ENCODE results near the gene CLTCL1. TPM values are rescaled to one million over a fixed set of nuclear protein-coding genes. Genes with fewer than 3 reads are reported as not detected.
"Not testable (repeated sequence)": the region's sequence is repeated elsewhere in the genome, so short reads cannot be mapped to it uniquely, and the experiment has no call there.

CLTCL1 gene
- total and polyA plus RNA-seq, 4 donors = 12.3 to 20.9 (median 15.7) TPM

DNA sequence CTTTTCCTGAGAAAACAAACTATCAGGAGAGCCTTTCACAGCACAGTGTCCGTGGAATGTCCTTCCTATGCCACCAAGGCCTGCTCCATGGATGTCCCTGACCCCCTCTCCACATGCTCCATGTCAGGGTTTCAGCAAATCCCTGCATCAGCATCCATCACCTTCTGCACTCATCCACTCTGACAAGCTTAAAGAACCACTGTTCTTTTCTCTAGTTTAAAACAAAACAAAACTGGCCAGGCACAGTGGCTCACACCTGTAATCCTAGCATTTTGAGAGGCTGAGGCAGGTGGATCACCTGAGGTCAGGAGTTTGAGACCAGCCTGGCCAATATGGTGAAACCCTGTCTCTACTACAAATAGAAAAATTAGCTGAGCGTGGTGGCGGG, 88.7 kb downstream of the CLTCL1 start:
- not testable (repeated sequence) for H3K4me1 ChIP-seq (ENCODE audit: control insufficient read depth, insufficient read depth, low read length); DNase-seq (ENCODE audit: low read depth in 4 of 6, low spot score in 6 of 6); H3K4me3 ChIP-seq (ENCODE audit: low read depth, low read length); H3K27ac ChIP-seq (ENCODE audit: low read depth, low read length); H3K27me3 ChIP-seq (ENCODE audit: control insufficient read depth, insufficient read depth, low read length); H3K9me3 ChIP-seq (ENCODE audit: control insufficient read depth, insufficient read depth, low read length)
- 89% methylated on average over 3 of the region's 3 CpGs for whole genome bisulfite sequencing (ENCODE audit: insufficient coverage)
- H3K36me3 ChIP-seq (ENCODE audit: control insufficient read depth, insufficient read depth, low read length) = peaks cover 19% of the 10 kb centered on the region

DNA sequence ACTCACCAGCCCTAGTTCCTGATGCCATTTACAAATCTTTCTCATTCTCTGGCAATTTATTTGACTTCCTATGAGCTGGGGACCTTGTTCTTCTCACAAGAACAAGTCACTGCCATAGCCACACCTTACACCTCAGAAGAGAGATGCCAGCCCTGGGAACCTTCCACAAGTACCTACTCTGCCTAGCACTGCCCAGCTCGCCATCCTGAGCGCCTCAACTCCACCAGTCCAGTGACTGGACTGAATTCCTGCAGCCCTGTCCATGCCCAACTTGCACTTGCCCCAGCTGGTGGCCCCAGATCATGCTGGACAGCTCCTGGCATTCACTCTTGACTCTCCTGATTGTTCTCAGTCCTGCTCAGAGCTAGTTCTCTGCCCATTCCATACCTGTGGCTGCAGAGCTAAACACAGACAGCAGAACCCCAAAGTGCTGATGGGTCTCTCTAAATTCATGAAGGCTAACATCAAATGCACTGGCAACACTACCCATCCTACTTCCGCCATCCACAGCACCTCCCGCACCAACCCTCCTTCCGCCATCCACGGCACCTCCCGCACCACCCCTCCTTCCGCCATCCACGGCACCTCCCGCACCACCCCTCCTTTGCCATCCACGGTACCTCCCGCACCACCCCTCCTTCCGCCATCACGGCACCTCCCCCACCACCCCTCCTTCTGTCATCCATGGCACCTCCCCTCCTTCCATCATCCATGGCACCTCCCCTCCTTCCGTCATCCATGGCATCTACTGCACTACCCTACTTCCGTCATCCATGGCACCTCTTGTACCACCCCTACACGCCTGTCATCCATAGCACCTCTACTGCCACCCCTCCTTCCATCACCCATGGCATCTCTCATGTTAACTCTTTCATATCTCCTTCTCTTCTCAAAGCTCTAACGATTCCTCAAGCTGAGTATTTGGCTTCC, 89.4 kb downstream of the CLTCL1 start:
- H3K27ac ChIP-seq (ENCODE audit: low read depth, low read length) = no peak overlapping the region
- H3K4me1 ChIP-seq (ENCODE audit: control insufficient read depth, insufficient read depth, low read length) = peaks cover 5% of the 10 kb centered on the region
- H3K4me3 ChIP-seq (ENCODE audit: low read depth, low read length) = no peak overlapping the region
- WGBS (ENCODE audit: insufficient coverage) = 96% methylated on average over 17 of the region's 18 CpGs
- peaks cover 21% of the 10 kb centered on the region for H3K36me3 ChIP-seq (ENCODE audit: control insufficient read depth, insufficient read depth, low read length)
- DNase-seq (ENCODE audit: low read depth in 4 of 6, low spot score in 6 of 6) = no peak
- no peaks in the 10 kb centered on the region for H3K9me3 ChIP-seq (ENCODE audit: control insufficient read depth, insufficient read depth, low read length)
- H3K27me3 ChIP-seq (ENCODE audit: control insufficient read depth, insufficient read depth, low read length) = no peaks in the 10 kb centered on the region

DNA sequence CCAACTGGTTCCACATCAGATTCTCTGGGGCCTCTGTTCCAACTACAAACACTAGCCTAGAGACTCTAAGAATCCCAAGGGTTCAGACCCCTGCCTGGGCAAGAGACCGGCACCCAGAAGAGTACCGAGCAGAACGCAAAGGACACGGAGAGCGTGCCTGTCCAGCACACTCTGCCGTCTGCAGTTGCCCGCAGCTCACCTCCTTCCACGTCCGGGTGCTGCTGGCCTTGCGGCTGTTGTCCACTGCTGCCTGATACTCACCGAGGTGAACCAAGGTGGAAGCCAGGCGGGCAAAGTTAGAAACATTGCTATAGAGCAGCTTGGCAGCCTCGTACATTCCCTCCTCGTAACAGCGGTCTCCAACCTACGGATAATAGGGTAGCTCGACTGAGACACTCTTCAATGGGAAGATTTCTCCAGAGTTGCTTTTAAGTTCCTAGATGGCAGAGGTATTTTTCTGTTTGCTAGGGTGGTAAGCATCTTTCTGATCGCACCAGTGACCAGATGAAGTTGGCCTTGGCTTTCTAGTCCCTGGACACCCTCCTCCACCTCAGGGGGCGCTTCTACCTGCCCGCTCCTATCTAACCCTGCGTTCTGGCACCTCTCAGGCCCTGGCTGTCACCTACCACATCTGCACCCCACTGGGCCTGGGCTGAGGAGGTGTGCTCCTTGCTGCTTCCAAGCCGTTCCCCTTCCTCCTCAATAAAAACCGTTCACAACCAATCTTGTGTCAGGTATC, 90.2 kb downstream of the CLTCL1 start:
- Histone ChIP-seq H3K36me3 (ENCODE audit: control insufficient read depth, insufficient read depth, low read length) (peaks cover 26% of the 10 kb centered on the region), H3K4me1 (ENCODE audit: control insufficient read depth, insufficient read depth, low read length) (peaks cover 5% of the 10 kb centered on the region), H3K27ac (ENCODE audit: low read depth, low read length) (no peak overlapping the region), H3K4me3 (ENCODE audit: low read depth, low read length) (no peak overlapping the region), H3K27me3 (ENCODE audit: control insufficient read depth, insufficient read depth, low read length) (no peaks in the 10 kb centered on the region), H3K9me3 (ENCODE audit: control insufficient read depth, insufficient read depth, low read length) (no peaks in the 10 kb centered on the region)
- WGBS (ENCODE audit: insufficient coverage) = 90% methylated on average over 23 of the region's 23 CpGs
- DNase-seq (ENCODE audit: low read depth in 4 of 6, low spot score in 6 of 6) = no peak

DNA sequence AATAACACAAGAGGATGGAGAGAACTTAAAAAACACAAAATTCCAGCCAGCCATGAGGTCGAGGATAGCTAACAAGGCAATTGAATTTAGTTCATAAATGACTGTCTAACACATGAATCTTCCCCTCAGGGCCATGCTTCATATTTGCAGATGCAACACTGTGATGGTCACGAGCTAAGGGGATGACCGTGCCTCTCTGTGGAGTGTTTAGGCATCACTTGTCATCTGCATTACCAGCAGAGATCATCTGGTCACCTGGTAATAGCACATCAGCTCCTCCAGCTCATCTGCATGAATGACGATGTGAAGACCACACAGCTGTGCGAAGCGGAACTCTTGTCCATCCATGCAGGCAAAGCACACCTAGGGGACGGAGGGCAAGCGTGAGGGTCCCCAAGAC, 92.0 kb downstream of the CLTCL1 start:
- 96% methylated on average over 8 of the region's 8 CpGs for WGBS (ENCODE audit: insufficient coverage)
- peaks cover 41% of the 10 kb centered on the region for H3K36me3 ChIP-seq (ENCODE audit: control insufficient read depth, insufficient read depth, low read length)
- H3K27ac ChIP-seq (ENCODE audit: low read depth, low read length) = no peak overlapping the region
- no peaks in the 10 kb centered on the region for H3K9me3 ChIP-seq (ENCODE audit: control insufficient read depth, insufficient read depth, low read length)
- peaks cover 5% of the 10 kb centered on the region for H3K4me1 ChIP-seq (ENCODE audit: control insufficient read depth, insufficient read depth, low read length)
- no peak overlapping the region for H3K4me3 ChIP-seq (ENCODE audit: low read depth, low read length)
- DNase-seq (ENCODE audit: low read depth in 4 of 6, low spot score in 6 of 6) = no peak
- H3K27me3 ChIP-seq (ENCODE audit: control insufficient read depth, insufficient read depth, low read length) = no peaks in the 10 kb centered on the region

DNA sequence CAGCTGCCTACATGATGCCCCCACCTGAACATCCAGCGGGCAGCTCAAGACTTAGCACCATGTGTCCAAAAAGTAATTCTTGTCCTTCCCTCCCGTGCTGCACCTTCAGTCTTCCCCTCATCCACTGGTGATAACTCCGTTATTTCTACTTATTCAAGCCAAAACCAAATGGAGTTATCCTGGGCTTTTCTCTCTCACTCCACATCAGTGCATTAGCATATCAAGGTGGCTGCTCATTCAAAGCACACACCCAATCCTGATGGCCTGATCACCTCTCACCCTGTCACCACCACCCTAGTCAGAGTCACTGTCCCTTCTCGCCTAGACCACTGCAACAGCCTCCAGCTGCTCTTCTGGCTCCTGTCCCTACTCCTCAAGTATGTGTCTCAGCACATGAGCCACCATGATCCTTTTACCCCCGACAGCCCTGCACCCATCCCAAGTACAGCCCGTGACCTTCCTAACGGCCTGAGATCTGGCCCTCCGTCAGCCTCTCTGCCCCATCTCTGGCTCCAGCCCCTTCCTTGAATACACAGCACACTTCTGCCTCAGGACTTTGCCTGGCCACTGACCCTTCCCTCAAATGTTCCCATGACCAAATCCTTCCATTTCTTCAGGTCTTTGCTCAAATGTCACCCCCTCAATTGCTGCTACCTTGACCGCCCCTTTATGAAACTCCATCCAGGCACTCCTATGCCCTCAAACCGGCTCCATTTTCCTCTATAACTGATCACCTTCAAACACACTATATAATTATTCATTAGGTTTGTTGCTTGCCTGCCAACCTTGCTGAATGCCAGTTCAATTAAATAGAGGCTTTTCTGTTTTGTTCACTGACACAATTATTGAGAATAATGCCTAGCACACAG, 93.3 kb downstream of the CLTCL1 start:
- H3K4me3 ChIP-seq (ENCODE audit: low read depth, low read length) = no peak overlapping the region
- no peaks in the 10 kb centered on the region for H3K9me3 ChIP-seq (ENCODE audit: control insufficient read depth, insufficient read depth, low read length)
- peaks cover 5% of the 10 kb centered on the region for H3K4me1 ChIP-seq (ENCODE audit: control insufficient read depth, insufficient read depth, low read length)
- WGBS (ENCODE audit: insufficient coverage) = 88% methylated on average over 9 of the region's 10 CpGs
- no peak overlapping the region for H3K27ac ChIP-seq (ENCODE audit: low read depth, low read length)
- H3K36me3 ChIP-seq (ENCODE audit: control insufficient read depth, insufficient read depth, low read length) = peaks cover 45% of the 10 kb centered on the region
- DNase-seq (ENCODE audit: low read depth in 4 of 6, low spot score in 6 of 6) = no peak
- no peaks in the 10 kb centered on the region for H3K27me3 ChIP-seq (ENCODE audit: control insufficient read depth, insufficient read depth, low read length)

DNA sequence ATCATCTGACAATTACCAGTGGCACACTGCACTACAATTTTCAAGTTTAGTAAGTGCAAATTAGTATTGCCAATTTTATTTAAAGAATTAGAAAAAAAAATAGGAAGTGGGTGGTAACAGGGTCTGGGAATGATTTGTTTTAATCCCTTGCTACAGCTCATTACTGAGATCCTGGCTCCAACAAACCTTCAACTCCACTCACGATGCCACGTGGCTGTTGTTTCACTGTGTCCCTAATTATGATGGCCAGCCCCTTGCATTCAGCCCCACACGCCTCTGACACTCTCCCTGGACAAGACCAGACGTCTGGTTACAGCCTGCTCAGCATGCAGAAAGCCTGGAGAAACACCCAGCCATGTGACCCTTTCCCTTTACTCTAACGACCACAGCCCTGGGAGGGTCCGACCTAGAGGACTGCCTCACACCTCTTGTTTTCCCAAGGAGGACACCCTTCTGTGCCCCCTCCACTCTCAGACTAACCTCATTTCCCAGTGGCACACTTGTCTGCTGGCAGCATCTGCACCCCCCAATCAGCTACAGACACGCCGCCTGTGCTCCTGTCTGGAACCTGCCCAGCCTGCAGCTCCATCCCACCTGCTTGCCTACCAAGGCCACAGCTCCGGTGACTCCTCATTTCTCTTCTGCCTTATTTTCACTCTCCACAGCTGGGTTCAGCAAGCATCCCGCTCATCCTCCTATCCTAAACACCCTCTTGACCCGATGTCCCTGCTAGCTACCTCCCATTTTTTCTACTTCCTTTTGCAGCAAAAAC, 94.5 kb downstream of the CLTCL1 start:
- H3K36me3 ChIP-seq (ENCODE audit: control insufficient read depth, insufficient read depth, low read length) = peaks cover 55% of the 10 kb centered on the region
- no peaks in the 10 kb centered on the region for H3K9me3 ChIP-seq (ENCODE audit: control insufficient read depth, insufficient read depth, low read length)
- no peaks in the 10 kb centered on the region for H3K27me3 ChIP-seq (ENCODE audit: control insufficient read depth, insufficient read depth, low read length)
- 72% methylated on average over 11 of the region's 11 CpGs for WGBS (ENCODE audit: insufficient coverage)
- no peak for DNase-seq (ENCODE audit: low read depth in 4 of 6, low spot score in 6 of 6)
- no peak overlapping the region for H3K4me3 ChIP-seq (ENCODE audit: low read depth, low read length)
- H3K27ac ChIP-seq (ENCODE audit: low read depth, low read length) = no peak overlapping the region
- H3K4me1 ChIP-seq (ENCODE audit: control insufficient read depth, insufficient read depth, low read length) = peaks cover 5% of the 10 kb centered on the region

DNA sequence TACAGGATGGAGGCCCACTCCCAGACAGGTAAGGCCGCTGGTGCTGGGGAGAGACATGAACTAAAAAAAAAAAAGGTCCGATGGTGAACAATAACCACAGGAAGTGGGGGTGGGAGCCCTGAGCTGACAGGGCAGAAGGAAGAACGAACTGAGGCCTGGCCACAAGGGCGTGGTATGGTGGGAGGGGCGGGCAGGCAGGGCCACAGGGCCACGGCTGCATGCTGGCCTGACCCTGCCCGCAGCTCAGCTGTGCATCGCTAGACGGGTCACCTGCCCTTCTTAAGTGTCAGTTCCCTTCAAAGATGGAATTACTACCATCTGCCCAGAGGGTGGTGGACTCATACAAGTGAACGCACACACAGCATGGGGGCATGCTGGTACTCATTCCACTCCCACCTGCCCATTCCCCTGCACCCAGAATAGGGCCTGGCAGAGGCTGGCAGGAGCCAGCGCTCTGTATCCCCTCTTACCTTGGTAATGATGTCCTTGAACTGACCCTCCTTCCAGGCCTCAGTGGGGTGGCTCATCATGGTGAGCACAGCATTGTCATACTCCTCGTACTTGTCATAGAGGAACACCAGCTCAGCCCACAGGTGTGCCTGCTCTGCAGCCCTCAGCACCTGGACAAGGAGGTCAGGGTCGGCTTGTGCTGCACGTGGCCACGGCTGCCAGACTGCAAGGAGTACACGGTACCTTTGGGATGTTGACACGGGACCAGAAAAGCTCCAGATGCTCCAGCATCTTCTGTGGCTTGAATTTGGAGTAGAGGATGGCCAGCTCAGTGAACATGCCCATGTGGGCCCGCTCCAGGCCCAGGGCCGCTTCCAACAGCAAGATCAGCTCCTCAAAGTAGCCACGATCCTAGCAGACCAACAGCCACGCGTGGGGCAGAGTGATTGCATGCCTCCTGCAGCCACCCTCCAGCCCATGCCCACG, 95.5 kb downstream of the CLTCL1 start:
- no peak for DNase-seq (ENCODE audit: low read depth in 4 of 6, low spot score in 6 of 6)
- H3K36me3 ChIP-seq (ENCODE audit: control insufficient read depth, insufficient read depth, low read length) = peaks cover 49% of the 10 kb centered on the region
- H3K4me1 ChIP-seq (ENCODE audit: control insufficient read depth, insufficient read depth, low read length) = peaks cover 5% of the 10 kb centered on the region
- no peaks in the 10 kb centered on the region for H3K27me3 ChIP-seq (ENCODE audit: control insufficient read depth, insufficient read depth, low read length)
- H3K4me3 ChIP-seq (ENCODE audit: low read depth, low read length) = no peak overlapping the region
- no peak overlapping the region for H3K27ac ChIP-seq (ENCODE audit: low read depth, low read length)
- no peaks in the 10 kb centered on the region for H3K9me3 ChIP-seq (ENCODE audit: control insufficient read depth, insufficient read depth, low read length)
- 92% methylated on average over 22 of the region's 23 CpGs for WGBS (ENCODE audit: insufficient coverage)

DNA sequence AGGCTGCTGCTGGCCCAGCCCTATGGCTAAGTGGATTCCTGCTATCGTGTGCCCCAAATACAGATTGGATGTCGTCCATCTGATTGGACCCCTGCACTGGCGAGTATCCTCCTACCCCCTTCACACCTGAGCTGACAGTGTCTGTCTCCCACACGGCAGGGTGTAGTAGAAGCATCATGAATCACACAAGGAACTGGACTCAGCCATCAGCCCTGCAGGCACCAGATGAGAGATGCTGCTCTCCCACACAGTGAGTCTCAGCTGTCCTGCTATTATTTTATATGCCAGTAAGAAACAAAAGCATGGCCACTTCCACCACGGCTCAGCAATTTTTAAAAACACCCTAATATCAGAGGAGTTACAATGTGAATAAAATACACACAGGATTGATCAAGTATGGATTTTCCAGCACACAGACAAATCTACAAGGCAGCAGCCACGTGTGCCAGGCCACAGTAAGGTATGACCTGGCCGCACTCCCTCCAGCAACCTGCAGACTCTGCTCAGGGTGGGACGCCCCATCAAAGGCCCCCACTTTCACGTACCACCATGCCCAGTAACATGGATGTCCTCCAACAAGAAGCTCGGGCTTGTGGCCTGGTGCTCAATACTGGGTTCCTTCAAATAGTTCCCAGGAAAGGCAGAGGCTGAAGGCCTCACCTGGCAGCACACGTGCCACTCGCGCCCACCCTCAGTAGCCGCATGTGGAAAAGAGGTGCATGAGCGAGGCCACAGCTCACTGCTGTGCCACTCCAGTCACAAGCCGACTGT, 96.6 kb downstream of the CLTCL1 start:
- no peaks in the 10 kb centered on the region for H3K9me3 ChIP-seq (ENCODE audit: control insufficient read depth, insufficient read depth, low read length)
- H3K4me1 ChIP-seq (ENCODE audit: control insufficient read depth, insufficient read depth, low read length) = peaks cover 5% of the 10 kb centered on the region
- no peak for DNase-seq (ENCODE audit: low read depth in 4 of 6, low spot score in 6 of 6)
- H3K4me3 ChIP-seq (ENCODE audit: low read depth, low read length) = no peak overlapping the region
- H3K27me3 ChIP-seq (ENCODE audit: control insufficient read depth, insufficient read depth, low read length) = no peaks in the 10 kb centered on the region
- peaks cover 49% of the 10 kb centered on the region for H3K36me3 ChIP-seq (ENCODE audit: control insufficient read depth, insufficient read depth, low read length)
- 99% methylated on average over 11 of the region's 16 CpGs for WGBS (ENCODE audit: insufficient coverage)
- H3K27ac ChIP-seq (ENCODE audit: low read depth, low read length) = no peak overlapping the region

All from spinal cord (tissue), 10 donors.